IMR-90 (cell line): Measurements from ENCODE around the gene PCED1B. TPM values are rescaled to one million over a fixed set of nuclear protein-coding genes. Genes with fewer than 3 reads are reported as not detected.

Experiments
- ATAC-seq: fragments of 200-7000 bp; cut with Tn5 transposase; 2 replicates; pipeline ENCODE4 v1.9.1; 2020; ENCODE audit warnings: low read depth, mild to moderate bottlenecking, moderate library complexity
- BruUV-seq: library from RNA; stranded (reverse); fragments of 400-500 nt; replicated peaks from 2 replicates; lab custom pipeline; 2021; lab: Mats Ljungman, UMichigan
- CTCF ChIA-PET: fragments of 300-600 bp; formaldehyde crosslinking; extraction: SDS; loops from one replicate; lab custom pipeline; 2021; ENCODE audit warnings: antibody characterized with exemption; lab: Yijun Ruan, JAX
- POLR2A ChIA-PET: fragments of 300-600 bp; sonication (Branson Sonifier 250); formaldehyde crosslinking; loops from one replicate; lab custom pipeline; 2022; ENCODE audit warnings: antibody characterized with exemption; ENCODE audit not compliant: unreplicated experiment; lab: Charles Lee
- DNase-seq: peaks from one replicate; pipeline ENCODE4 v3.0.0; 2013
- H2AFZ ChIP-seq: replicated peaks from 2 replicates; pipeline ENCODE3; 2013; ENCODE audit warnings: low read length, mild to moderate bottlenecking; ENCODE audit not compliant: poor library complexity
- H2AK5ac ChIP-seq: 2 replicates; pipeline ENCODE4 v1.6.1; 2013; ENCODE audit warnings: low read depth, low read length, inconsistent platforms
- H2AK9ac ChIP-seq: replicated peaks from 2 replicates; pipeline ENCODE3; 2013; ENCODE audit warnings: mild to moderate bottlenecking, low read depth, low read length, moderate library complexity; ENCODE audit not compliant: poor library complexity
- H2BK120ac ChIP-seq: 2 replicates; pipeline ENCODE4 v1.6.1; 2013; ENCODE audit warnings: low read depth, low read length, inconsistent platforms
- H2BK15ac ChIP-seq: 3 replicates; pipeline ENCODE4 v1.6.1; 2013; ENCODE audit warnings: low read depth, low read length, inconsistent platforms
- H2BK20ac ChIP-seq: 2 replicates; pipeline ENCODE4 v1.6.1; 2013; ENCODE audit warnings: low read depth, mild to moderate bottlenecking, inconsistent platforms, low read length, moderate library complexity
- H2BK5ac ChIP-seq: 2 replicates; pipeline ENCODE4 v1.6.1; 2013; ENCODE audit warnings: mild to moderate bottlenecking, low read depth, low read length, inconsistent platforms; ENCODE audit not compliant: poor library complexity, severe bottlenecking
- H3K14ac ChIP-seq: replicated peaks from 2 replicates; pipeline ENCODE4 v1.6.1; 2013; ENCODE audit warnings: low read depth, low read length, inconsistent platforms
- H3K18ac ChIP-seq: 2 replicates; pipeline ENCODE4 v1.6.1; 2013; ENCODE audit warnings: low read depth, low read length, control low read depth
- H3K23ac ChIP-seq: 2 replicates; pipeline ENCODE4 v1.6.1; 2013; ENCODE audit warnings: low read depth, low read length, inconsistent platforms
- H3K27ac ChIP-seq: 2 replicates; pipeline ENCODE4 v1.5.1; 2013; ENCODE audit warnings: mild to moderate bottlenecking, control low read depth, low read length; ENCODE audit not compliant: insufficient read depth
- H3K27me3 ChIP-seq: 2 replicates; pipeline ENCODE4 v1.6.1; 2013; ENCODE audit warnings: low read length; ENCODE audit not compliant: control insufficient read depth, insufficient read depth
- H3K36me3 ChIP-seq: 2 replicates; pipeline ENCODE4 v1.6.1; 2013; ENCODE audit warnings: low read length, mixed read lengths; ENCODE audit not compliant: control insufficient read depth, insufficient read depth
- H3K4ac ChIP-seq: 2 replicates; pipeline ENCODE4 v1.6.1; 2013; ENCODE audit warnings: low read depth, low read length, inconsistent platforms
- H3K4me1 ChIP-seq: 2 replicates; pipeline ENCODE4 v1.6.1; 2013; ENCODE audit warnings: low read length, mixed read lengths; ENCODE audit not compliant: control insufficient read depth, insufficient read depth
- H3K4me2 ChIP-seq: 2 replicates; pipeline ENCODE4 v1.6.1; 2013; ENCODE audit warnings: low read depth, mild to moderate bottlenecking, control low read depth, low read length, moderate library complexity
- H3K4me3 ChIP-seq: 2 replicates; pipeline ENCODE4 v1.5.1; 2013; ENCODE audit warnings: low read depth, mild to moderate bottlenecking, control low read depth, low read length, moderate library complexity; ENCODE audit not compliant: insufficient read depth
- H3K56ac ChIP-seq: 2 replicates; pipeline ENCODE4 v1.6.1; 2013; ENCODE audit warnings: low read length, inconsistent platforms; ENCODE audit not compliant: insufficient read depth; ENCODE audit errors: extremely low read depth
- H3K79me1 ChIP-seq, 2 experiments: 2 replicates each; pipeline ENCODE4 v1.6.1; 2013; ENCODE audit warnings: low read length in 2 of 2, inconsistent platforms in 1 of 2, low read depth in 1 of 2
- H3K9ac ChIP-seq: 2 replicates; pipeline ENCODE4 v1.6.1; 2013; ENCODE audit warnings: low read depth, low read length, control low read depth
- H3K9me1 ChIP-seq: 2 replicates; pipeline ENCODE4 v1.6.1; 2013; ENCODE audit warnings: low read length, inconsistent platforms; ENCODE audit not compliant: insufficient read depth
- H3K9me3 ChIP-seq: 2 replicates; pipeline ENCODE4 v1.6.1; 2013; ENCODE audit warnings: low read length; ENCODE audit not compliant: control insufficient read depth, insufficient read depth
- H4K20me1 ChIP-seq: 2 replicates; pipeline ENCODE4 v1.6.1; 2013; ENCODE audit warnings: low read length, inconsistent platforms; ENCODE audit not compliant: insufficient read depth
- H4K5ac ChIP-seq: 2 replicates; pipeline ENCODE4 v1.6.1; 2013; ENCODE audit warnings: mild to moderate bottlenecking, low read depth, low read length, control low read depth
- H4K8ac ChIP-seq, 2 experiments: 2 replicates each; pipeline ENCODE4 v1.6.1; 2013; ENCODE audit warnings: low read depth in 2 of 2, low read length in 2 of 2, control low read depth in 1 of 2, inconsistent platforms in 1 of 2
- H4K91ac ChIP-seq: 2 replicates; pipeline ENCODE4 v1.6.1; 2013; ENCODE audit warnings: low read depth, low read length, inconsistent platforms; ENCODE audit not compliant: insufficient read depth
- NFE2L2 ChIP-seq: fragments of 150-350 bp; IDR thresholded peaks from 2 replicates; pipeline ENCODE4 v1.6.1; 2016; ENCODE audit warnings: low read depth, mild to moderate bottlenecking, low read length
- WGBS, 2 experiments: methylation state at CpG; one replicate each; pipeline versions ENCODE4 v1.1.5 to v1.1.7; 2013; ENCODE audit warnings: missing lambda C conversion rate in 2 of 2; ENCODE audit not compliant: insufficient read length in 1 of 2; ENCODE audit errors: extremely low coverage in 2 of 2; 5-methylcytosine and 5-hydroxymethylcytosine counted together
- dilution Hi-C: fragments of 300-500 bp; cut with HindIII; formaldehyde crosslinking; loops from one replicate; pipeline ENCODE4 v1.14.3; 2018; ENCODE audit warnings: low sequenced_read_pairs; ENCODE audit not compliant: unreplicated experiment
- in situ Hi-C: fragments of 300-500 bp; cut with MboI; formaldehyde crosslinking; loops from 3 replicates; pipeline ENCODE4 v1.14.3; 2019; ENCODE audit warnings: low sequenced_read_pairs, inconsistent platforms, mixed read lengths
- intact Hi-C: fragments of 100-400 bp; cut with micrococcal nuclease; formaldehyde crosslinking; loops from 2 replicates; pipeline ENCODE4 v1.10.0; 2022
- polyA plus RNA-seq, 3 experiments: library from polyadenylated mRNA; depleted of rRNA; stranded (reverse); fragments of >200 nt; gene quantifications; 2 replicates each; pipeline ENCODE4 v1.2.3, GENCODE V29; 2012; ENCODE audit warnings: low replicate concordance in 1 of 3
- total RNA-seq: library from RNA; depleted of rRNA; stranded (reverse); fragments of >200 nt; gene quantifications from 2 replicates; pipeline ENCODE4 v1.2.3, GENCODE V29; 2012
- TF ChIP-seq, protein P1 (sequence below): fragments of 150-350 bp; IDR thresholded peaks from 2 replicates; pipeline ENCODE4 v1.6.1; 2017; ENCODE audit warnings: mild to moderate bottlenecking, antibody characterized with exemption, low read length, low read depth

Gene PCED1B
- total and polyA plus RNA-seq, 2 of the 4 experiments (the other 2 are of a cell fraction) = 0.36 to 2.6 TPM

DNA sequence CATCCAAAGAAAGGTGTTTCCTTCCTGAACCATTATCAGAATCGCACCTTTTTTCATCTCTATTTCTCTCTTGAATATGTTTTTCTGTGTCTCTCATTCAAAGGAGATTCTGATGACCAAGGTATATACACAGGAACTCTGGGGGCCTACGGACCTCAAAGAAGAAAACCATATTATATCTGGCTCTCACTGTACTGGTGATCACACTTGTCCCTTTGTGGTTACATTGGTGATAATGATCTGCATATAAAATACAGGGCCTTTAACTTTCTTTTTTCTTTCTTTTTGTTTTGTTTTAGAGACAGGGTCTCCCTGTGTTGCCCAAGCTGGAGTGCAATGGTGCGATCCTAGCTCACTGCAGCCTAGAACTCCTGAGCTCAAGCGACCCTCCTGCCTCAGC is 185.5 kb downstream of the PCED1B start:
- Histone ChIP-seq H4K5ac (no peak overlapping the region), H3K23ac (no peak overlapping the region), H3K4me1 (peaks cover 2% of the 10 kb centered on the region; the same call in 1 of the 2 replicates), H3K4me2 (no peak overlapping the region), H3K27ac (no peak overlapping the region), H2BK20ac (no peak overlapping the region), H2BK5ac (no peak overlapping the region), H4K8ac (no peak overlapping the region), H2BK120ac (no peak overlapping the region), H2BK15ac (no peak overlapping the region), H2AK5ac (no peak overlapping the region), H3K4ac (no peak overlapping the region), H3K36me3 (no peaks in the 10 kb centered on the region), H3K9me1 (no peaks in the 10 kb centered on the region), H3K14ac (no peak overlapping the region), H3K4me3 (no peak overlapping the region), H3K9me3 (no peaks in the 10 kb centered on the region), H2AFZ (no peak overlapping the region), H3K27me3 (no peaks in the 10 kb centered on the region), H3K56ac (no peak overlapping the region), H4K91ac (no peak overlapping the region), H2AK9ac (no peak overlapping the region), H3K79me1 (no peaks in the 10 kb centered on the region), H3K9ac (no peak overlapping the region), H4K20me1 (no peaks in the 10 kb centered on the region), H3K18ac (no peak overlapping the region)
- no TSS peak for BruUV-seq
- DNase-seq = no peak
- ATAC-seq = no peak
- intact Hi-C loops (no loop called here), in situ Hi-C loops (no loop called here), dilution Hi-C loops (no loop called here)
- ChIA-PET CTCF (no interaction called here), POLR2A (no interaction called here)
- TF ChIP-seq, protein P1, sequence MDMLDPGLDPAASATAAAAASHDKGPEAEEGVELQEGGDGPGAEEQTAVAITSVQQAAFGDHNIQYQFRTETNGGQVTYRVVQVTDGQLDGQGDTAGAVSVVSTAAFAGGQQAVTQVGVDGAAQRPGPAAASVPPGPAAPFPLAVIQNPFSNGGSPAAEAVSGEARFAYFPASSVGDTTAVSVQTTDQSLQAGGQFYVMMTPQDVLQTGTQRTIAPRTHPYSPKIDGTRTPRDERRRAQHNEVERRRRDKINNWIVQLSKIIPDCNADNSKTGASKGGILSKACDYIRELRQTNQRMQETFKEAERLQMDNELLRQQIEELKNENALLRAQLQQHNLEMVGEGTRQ = no peak
- TF ChIP-seq NFE2L2 = no peak
- no CpG with 5 or more reads among the region's 4 CpGs for WGBS, 2 experiments
